NCI-H82 (cell line): ENCODE data around the gene ENTR1.

Experiments used
- DNase-seq: peaks from one replicate; lab custom pipeline; 2025; lab: John Stamatoyannopoulos, UW

ENTR1 gene

GRCh38 chr9:136410500-136411287 lies at the start of gene ENTR1, which contains the start of gene PMPCA:
TSS of gene ENTR1 (minus strand) at chr9:136410614. CDS start at chr9:136410397, 217 bp downstream.
TSS of gene PMPCA (plus strand) at chr9:136410658. CDS start at chr9:136410669, 11 bp downstream.
- peak; percentile 90 for DNase-seq

- DNase-seq, result no peak
Observed at GRCh38 chr9:136459425-136459824, 49.0 kb upstream of the ENTR1 start.

GRCh38 chr9:136457326-136457725 lies 46.9 kb upstream of the ENTR1 start:
- DNase-seq, result no peak

GRCh38 chr9:136456258-136456657 lies 45.8 kb upstream of the ENTR1 start:
- DNase-seq, result no peak

GRCh38 chr9:136455043-136456002 lies 44.9 kb upstream of the ENTR1 start:
- no peak for DNase-seq

- DNase-seq, result no peak
Observed at GRCh38 chr9:136454026-136454796, 43.8 kb upstream of the ENTR1 start.

GRCh38 chr9:136453326-136453725 lies 42.9 kb upstream of the ENTR1 start:
- no peak for DNase-seq

- DNase-seq, result no peak
Observed at GRCh38 chr9:136451221-136451877, 40.9 kb upstream of the ENTR1 start.

GRCh38 chr9:136448655-136449054 lies 38.2 kb upstream of the ENTR1 start:
- no peak for DNase-seq

GRCh38 chr9:136447173-136447778 lies 36.9 kb upstream of the ENTR1 start:
- DNase-seq, result no peak

- DNase-seq, result no peak
Observed at GRCh38 chr9:136445799-136446198, 35.4 kb upstream of the ENTR1 start.

GRCh38 chr9:136444102-136444501 lies 33.7 kb upstream of the ENTR1 start:
- DNase-seq, result no peak

GRCh38 chr9:136443687-136444086 lies 33.3 kb upstream of the ENTR1 start:
- DNase-seq, result no peak

- DNase-seq, result no peak
Observed at GRCh38 chr9:136443087-136443486, 32.7 kb upstream of the ENTR1 start.

GRCh38 chr9:136442265-136442664 lies 31.9 kb upstream of the ENTR1 start:
- DNase-seq, result no peak

GRCh38 chr9:136441681-136442245 lies 31.3 kb upstream of the ENTR1 start:
- no peak for DNase-seq

- no peak for DNase-seq
Observed at GRCh38 chr9:136441191-136441680, 30.8 kb upstream of the ENTR1 start.

- DNase-seq, result peak; percentile 65
Observed at GRCh38 chr9:136439481-136440408, 29.3 kb upstream of the ENTR1 start, which contains the start of gene INPP5E. TSS of gene INPP5E (minus strand) at chr9:136439845. CDS start at chr9:136439419, 426 bp downstream.
